ENCODE data around the gene DNAH7. TPM values are rescaled to one million over a fixed set of nuclear protein-coding genes. Genes with fewer than 3 reads are reported as not detected.

Gene DNAH7
- total RNA-seq: 0.46 and 3.1 TPM in 2 replicates

GRCh38 chr2:196068271-196069209 is at the start of gene DNAH7:
DNAH7 (minus strand) TSS chr2:196068837; CDS start chr2:196068711, 126 bp downstream.

Other genes starting within 250 kb of the DNAH7 start
- gene STK17B, start 102.7 kb upstream of the DNAH7 start, total RNA-seq: 60.5 and 86.0 TPM in 2 replicates